KMS-11 (cell line): ENCODE measurements around the gene MED10.
A peak's percentile ranks its signal among the peaks of the same experiment; 100 is the strongest.

Experiments used
- H2AFZ ChIP-seq: fragments of 200-600 bp; sonication (generic); 2 replicates; pipeline ENCODE4 v1.6.1; 2016; ENCODE audit warnings: antibody characterized with exemption, mixed run types, low read depth
- H3K27ac ChIP-seq: fragments of 200-600 bp; sonication (generic); 2 replicates; pipeline ENCODE4 v1.6.1; 2016; ENCODE audit warnings: mild to moderate bottlenecking, mixed run types
- H3K27me3 ChIP-seq: fragments of 200-600 bp; sonication (generic); 2 replicates; pipeline ENCODE4 v1.6.1; 2017; ENCODE audit warnings: mild to moderate bottlenecking, low read depth, mixed run types, moderate library complexity; ENCODE audit not compliant: insufficient read depth
- H3K36me3 ChIP-seq: fragments of 200-600 bp; sonication (generic); 2 replicates; pipeline ENCODE4 v1.6.1; 2017; ENCODE audit warnings: mild to moderate bottlenecking, mixed run types; ENCODE audit not compliant: insufficient read depth
- H3K4me1 ChIP-seq: fragments of 200-600 bp; sonication (generic); 2 replicates; pipeline ENCODE4 v1.6.1; 2016; ENCODE audit warnings: mild to moderate bottlenecking, low read depth, mixed run types; ENCODE audit not compliant: poor library complexity, severe bottlenecking
- H3K4me2 ChIP-seq: fragments of 200-600 bp; sonication (generic); 2 replicates; pipeline ENCODE4 v1.7.0; 2016; ENCODE audit warnings: mild to moderate bottlenecking, mixed run types
- H3K4me3 ChIP-seq: fragments of 200-600 bp; sonication (generic); IDR thresholded peaks from 2 replicates; pipeline ENCODE4 v1.6.1; 2017; ENCODE audit warnings: low read depth, low read length, mixed read lengths; ENCODE audit not compliant: insufficient read depth
- H3K79me2 ChIP-seq: fragments of 200-600 bp; sonication (generic); 2 replicates; pipeline ENCODE4 v1.6.1; 2016; ENCODE audit warnings: low read depth, mixed run types; ENCODE audit not compliant: insufficient read depth
- H3K9ac ChIP-seq: fragments of 200-600 bp; sonication (generic); 2 replicates; pipeline ENCODE4 v1.6.1; 2016; ENCODE audit warnings: mild to moderate bottlenecking, mixed run types
- H4K20me1 ChIP-seq: fragments of 200-600 bp; sonication (generic); 2 replicates; pipeline ENCODE4 v1.6.1; 2016; ENCODE audit warnings: mild to moderate bottlenecking, mixed run types; ENCODE audit not compliant: insufficient read depth
- CTCF ChIP-seq: fragments of 200-600 bp; sonication (generic); conservative IDR thresholded peaks from 2 replicates; pipeline ENCODE4 v1.6.1; 2017; ENCODE audit warnings: low read depth, mild to moderate bottlenecking, antibody characterized with exemption, low read length, moderate library complexity, mixed read lengths

Gene MED10

GRCh38 chr5:6395621-6396020 is 17.3 kb upstream of the MED10 start:
- Histone ChIP-seq H3K36me3 (no peaks in the 10 kb centered on the region), H3K4me1 (peaks cover 19% of the 10 kb centered on the region), H3K4me3 (no peak overlapping the region), H3K9ac (no peak overlapping the region), H2AFZ (no peak overlapping the region), H3K79me2 (no peaks in the 10 kb centered on the region), H4K20me1 (no peaks in the 10 kb centered on the region), H3K27ac (no peak overlapping the region), H3K27me3 (no peaks in the 10 kb centered on the region), H3K4me2 (no peak overlapping the region)
- no peak for TF ChIP-seq CTCF

- Histone ChIP-seq H2AFZ (no peak overlapping the region), H3K4me3 (no peak overlapping the region), H3K36me3 (no peaks in the 10 kb centered on the region), H3K79me2 (no peaks in the 10 kb centered on the region), H3K4me2 (no peak overlapping the region), H4K20me1 (no peaks in the 10 kb centered on the region), H3K4me1 (peaks cover 15% of the 10 kb centered on the region), H3K27me3 (no peaks in the 10 kb centered on the region), H3K9ac (no peak overlapping the region), H3K27ac (no peak overlapping the region)
- TF ChIP-seq CTCF = no peak
Observed at GRCh38 chr5:6395102-6395445, 16.7 kb upstream of the MED10 start.

- Histone ChIP-seq H3K9ac (no peak overlapping the region), H4K20me1 (no peaks in the 10 kb centered on the region), H3K79me2 (no peaks in the 10 kb centered on the region), H3K27ac (no peak overlapping the region), H3K4me3 (no peak overlapping the region), H2AFZ (no peak overlapping the region), H3K27me3 (no peaks in the 10 kb centered on the region), H3K36me3 (no peaks in the 10 kb centered on the region), H3K4me2 (no peak overlapping the region), H3K4me1 (peaks cover 15% of the 10 kb centered on the region)
- TF ChIP-seq CTCF = no peak
Observed at GRCh38 chr5:6394429-6395101, 16.2 kb upstream of the MED10 start.

- Histone ChIP-seq H3K27ac (no peak overlapping the region; the same call in 1 of the 2 replicates), H3K9ac (no peak overlapping the region), H3K4me2 (peak overlapping the region; percentile 27; the same call in 1 of the 2 replicates), H3K36me3 (no peaks in the 10 kb centered on the region), H2AFZ (peak overlapping the region; percentile 12; the same call in 1 of the 2 replicates), H3K4me1 (peaks cover 15% of the 10 kb centered on the region), H3K27me3 (no peaks in the 10 kb centered on the region), H3K4me3 (no peak overlapping the region), H4K20me1 (no peaks in the 10 kb centered on the region), H3K79me2 (no peaks in the 10 kb centered on the region)
- TF ChIP-seq CTCF = no peak
Observed at GRCh38 chr5:6393596-6394194, 15.3 kb upstream of the MED10 start.
